ENCODE measurements around the gene TMEM119. TPM values are rescaled to one million over a fixed set of nuclear protein-coding genes. Genes with fewer than 3 reads are reported as not detected.

Gene TMEM119
- total and polyA plus RNA-seq, 2 of the 8 experiments (the other 6 are each of a cell fraction or from before 2014, with no cell fraction given): 0.35 to 0.61 TPM

DNA sequence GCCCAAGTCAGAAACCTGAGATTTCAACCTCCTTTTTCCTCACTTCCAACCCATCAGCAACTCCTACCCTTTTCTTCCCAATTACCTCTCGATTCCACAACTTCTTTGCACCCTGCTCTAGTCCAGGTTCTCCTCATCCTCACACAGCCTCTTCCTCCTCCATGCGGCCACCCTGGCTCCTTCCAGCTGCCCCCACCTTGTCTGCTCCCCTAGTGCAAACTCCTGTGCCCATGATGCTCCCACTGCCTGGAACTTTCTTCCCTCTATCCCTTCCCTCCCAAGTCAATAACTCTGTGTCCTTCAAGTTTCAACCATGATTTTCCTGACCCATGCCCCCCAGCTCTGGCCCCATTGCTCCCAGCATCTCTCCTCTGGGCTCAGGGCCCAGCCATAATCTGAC lies 18.5 kb upstream of the TMEM119 start (continued):
- no peak for TF ChIP-seq CTBP2 (IDR thresholded peaks at IDR 0.05; ENCODE audit: borderline replicate concordance, insufficient read depth, insufficient read length, low read length)
- no peak for TF ChIP-seq GTF2F1 (IDR thresholded peaks at IDR 0.05; ENCODE audit: borderline replicate concordance, low read depth, low read length)
- no peak for TF ChIP-seq BCL11A (IDR thresholded peaks at IDR 0.05; ENCODE audit: low read depth in 2 of 2, low read length in 2 of 2)
- TF ChIP-seq SIRT6 (IDR thresholded peaks at IDR 0.05; ENCODE audit: low read length): no peak
- no peak for TF ChIP-seq KDM1A (IDR thresholded peaks at IDR 0.05; ENCODE audit: borderline replicate concordance, low read length)
